Stomach (tissue), 4 donors: Measurements from ENCODE around the gene OR51B4.

Source experiments
- POLR2A ChIP-seq, 4 donors: fragments of 450-650 bp; IDR thresholded peaks; one replicate each; pipeline ENCODE4 v1.6.1; 2016; ENCODE audit warnings: antibody characterized with exemption in 4 of 4, control low read depth in 2 of 4, mild to moderate bottlenecking in 1 of 4, moderate library complexity in 1 of 4
- POLR2AphosphoS5 ChIP-seq, 3 donors: sonication (generic); formaldehyde crosslinking; IDR thresholded peaks; one replicate each; pipeline ENCODE4 v1.6.1; 2016; ENCODE audit warnings: antibody characterized with exemption in 3 of 3
- TF ChIP-seq, protein P1 (sequence below), 7 experiments: fragments of 450-650 bp in 4 of 7; fragments of 200-600 bp in 3 of 7; sonication (generic) in 3 of 7; IDR thresholded peaks; one replicate each; pipeline ENCODE4 v1.5.1; 2016 to 2019; ENCODE audit warnings: antibody characterized with exemption in 7 of 7, control low read depth in 2 of 7, mild to moderate bottlenecking in 1 of 7

DNA sequence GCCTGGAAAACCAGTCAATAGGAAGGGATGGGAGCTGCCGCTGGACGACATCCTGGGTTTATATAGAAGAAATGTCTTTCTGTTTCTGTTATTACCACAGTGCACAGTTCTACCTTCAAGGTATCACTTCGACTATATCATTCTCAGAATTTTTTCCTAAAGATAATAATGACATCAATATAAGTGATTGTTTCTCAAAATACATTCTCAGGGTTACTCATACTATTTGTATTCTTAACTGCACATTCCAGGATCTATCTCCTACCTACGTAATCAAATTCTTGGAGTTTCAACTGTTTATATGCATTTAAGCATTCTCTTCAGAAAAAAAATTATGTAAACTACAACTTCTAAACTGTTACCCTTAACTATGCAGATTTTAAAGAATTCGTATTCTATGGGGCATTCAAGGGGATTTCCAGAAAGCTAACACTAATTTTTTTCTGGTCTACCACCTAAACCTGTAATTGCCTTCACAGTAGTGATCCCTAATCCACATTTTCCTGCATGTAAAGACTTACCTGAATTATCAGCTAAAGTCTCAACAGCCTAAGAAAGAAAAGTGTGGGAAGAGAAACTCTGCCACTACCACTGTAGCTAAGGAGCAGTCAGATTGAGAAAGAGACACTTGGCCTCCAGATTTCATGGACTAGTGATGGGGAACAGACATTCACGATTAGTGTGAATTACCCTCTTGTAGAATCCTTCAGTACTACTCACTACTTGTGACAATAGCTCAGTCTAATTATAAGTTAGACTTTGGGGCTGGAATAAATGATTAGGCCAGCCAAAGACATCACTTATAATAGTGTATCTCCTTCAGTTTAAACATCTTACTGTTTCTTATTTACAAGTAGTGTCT is 42.0 kb upstream of the OR51B4 start, which contains the start of gene OR51B5:
- TF ChIP-seq, protein P1, sequence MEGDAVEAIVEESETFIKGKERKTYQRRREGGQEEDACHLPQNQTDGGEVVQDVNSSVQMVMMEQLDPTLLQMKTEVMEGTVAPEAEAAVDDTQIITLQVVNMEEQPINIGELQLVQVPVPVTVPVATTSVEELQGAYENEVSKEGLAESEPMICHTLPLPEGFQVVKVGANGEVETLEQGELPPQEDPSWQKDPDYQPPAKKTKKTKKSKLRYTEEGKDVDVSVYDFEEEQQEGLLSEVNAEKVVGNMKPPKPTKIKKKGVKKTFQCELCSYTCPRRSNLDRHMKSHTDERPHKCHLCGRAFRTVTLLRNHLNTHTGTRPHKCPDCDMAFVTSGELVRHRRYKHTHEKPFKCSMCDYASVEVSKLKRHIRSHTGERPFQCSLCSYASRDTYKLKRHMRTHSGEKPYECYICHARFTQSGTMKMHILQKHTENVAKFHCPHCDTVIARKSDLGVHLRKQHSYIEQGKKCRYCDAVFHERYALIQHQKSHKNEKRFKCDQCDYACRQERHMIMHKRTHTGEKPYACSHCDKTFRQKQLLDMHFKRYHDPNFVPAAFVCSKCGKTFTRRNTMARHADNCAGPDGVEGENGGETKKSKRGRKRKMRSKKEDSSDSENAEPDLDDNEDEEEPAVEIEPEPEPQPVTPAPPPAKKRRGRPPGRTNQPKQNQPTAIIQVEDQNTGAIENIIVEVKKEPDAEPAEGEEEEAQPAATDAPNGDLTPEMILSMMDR (IDR thresholded peaks at IDR 0.05) = no peak
- TF ChIP-seq POLR2A (IDR thresholded peaks at IDR 0.05) (no peak), POLR2AphosphoS5 (IDR thresholded peaks at IDR 0.05) (no peak)
